ENCODE data around the gene POGK.

The POGK gene

GRCh38 chr1:166844791-166845190 lies 5.5 kb downstream of the POGK start:
- TF ChIP-seq POLR2AphosphoS5 (IDR thresholded peaks at IDR 0.05; ENCODE audit: low read depth, low read length): no peak

GRCh38 chr1:166848193-166848592 lies 8.9 kb downstream of the POGK start:
- TF ChIP-seq FOXP2 (optimal IDR thresholded peaks at IDR 0.05; ENCODE audit: borderline replicate concordance, extremely low read depth, extremely low read length, insufficient read depth) (no peak), SIN3A (IDR thresholded peaks at IDR 0.05; ENCODE audit: borderline replicate concordance, insufficient read depth, low read length) (no peak), POLR2AphosphoS5 (IDR thresholded peaks at IDR 0.05; ENCODE audit: low read depth, low read length) (no peak), TAF1 (IDR thresholded peaks at IDR 0.05; ENCODE audit: borderline replicate concordance, insufficient read depth, low read length) (no peak), REST (IDR thresholded peaks at IDR 0.05; ENCODE audit: insufficient read depth in 1 of 2, low read depth in 2 of 2, low read length in 2 of 2) (no peak)

GRCh38 chr1:166849135-166849534 lies 9.9 kb downstream of the POGK start:
- TF ChIP-seq POLR2AphosphoS5 (IDR thresholded peaks at IDR 0.05; ENCODE audit: low read depth, low read length) (no peak), SIN3A (IDR thresholded peaks at IDR 0.05; ENCODE audit: borderline replicate concordance, insufficient read depth, low read length) (no peak), TAF1 (IDR thresholded peaks at IDR 0.05; ENCODE audit: borderline replicate concordance, insufficient read depth, low read length) (no peak), REST (IDR thresholded peaks at IDR 0.05; ENCODE audit: insufficient read depth in 1 of 2, low read depth in 2 of 2, low read length in 2 of 2) (no peak), FOXP2 (optimal IDR thresholded peaks at IDR 0.05; ENCODE audit: borderline replicate concordance, extremely low read depth, extremely low read length, insufficient read depth) (no peak)

GRCh38 chr1:166852918-166853317 lies 13.6 kb downstream of the POGK start:
- TF ChIP-seq POLR2AphosphoS5 (IDR thresholded peaks at IDR 0.05; ENCODE audit: low read depth, low read length) (no peak), REST (IDR thresholded peaks at IDR 0.05; ENCODE audit: insufficient read depth in 1 of 2, low read depth in 2 of 2, low read length in 2 of 2) (no peak), SIN3A (IDR thresholded peaks at IDR 0.05; ENCODE audit: borderline replicate concordance, insufficient read depth, low read length) (no peak), TAF1 (IDR thresholded peaks at IDR 0.05; ENCODE audit: borderline replicate concordance, insufficient read depth, low read length) (no peak), FOXP2 (optimal IDR thresholded peaks at IDR 0.05; ENCODE audit: borderline replicate concordance, extremely low read depth, extremely low read length, insufficient read depth) (no peak)

GRCh38 chr1:166855558-166855957 lies 16.3 kb downstream of the POGK start:
- TF ChIP-seq SIN3A (IDR thresholded peaks at IDR 0.05; ENCODE audit: borderline replicate concordance, insufficient read depth, low read length) (no peak), REST (IDR thresholded peaks at IDR 0.05; ENCODE audit: insufficient read depth in 1 of 2, low read depth in 2 of 2, low read length in 2 of 2) (no peak), TAF1 (IDR thresholded peaks at IDR 0.05; ENCODE audit: borderline replicate concordance, insufficient read depth, low read length) (no peak), FOXP2 (optimal IDR thresholded peaks at IDR 0.05; ENCODE audit: borderline replicate concordance, extremely low read depth, extremely low read length, insufficient read depth) (no peak), POLR2AphosphoS5 (IDR thresholded peaks at IDR 0.05; ENCODE audit: low read depth, low read length) (no peak)
